GM13977 (cell line): ENCODE data around the gene RPTN.

Experiments used
- DNase-seq: peaks from one replicate; pipeline ENCODE4 v3.0.0; 2012; ENCODE audit warnings: low spot score
- in situ Hi-C: fragments of 300-500 bp; cut with MboI; formaldehyde crosslinking; loops from one replicate; pipeline ENCODE4 v1.12.0; 2022; ENCODE audit warnings: low sequenced_read_pairs, low pct_unique_long_range_greater_than_20kb, mixed read lengths, inconsistent platforms; ENCODE audit not compliant: unreplicated experiment
- TF ChIP-seq, protein P1 (sequence below): IDR thresholded peaks from 2 replicates; pipeline ENCODE4 v1.5.1; 2012; ENCODE audit warnings: mild to moderate bottlenecking, control low read depth; ENCODE audit not compliant: insufficient read depth; ENCODE audit errors: extremely low read depth, missing control alignments

The RPTN gene

DNA sequence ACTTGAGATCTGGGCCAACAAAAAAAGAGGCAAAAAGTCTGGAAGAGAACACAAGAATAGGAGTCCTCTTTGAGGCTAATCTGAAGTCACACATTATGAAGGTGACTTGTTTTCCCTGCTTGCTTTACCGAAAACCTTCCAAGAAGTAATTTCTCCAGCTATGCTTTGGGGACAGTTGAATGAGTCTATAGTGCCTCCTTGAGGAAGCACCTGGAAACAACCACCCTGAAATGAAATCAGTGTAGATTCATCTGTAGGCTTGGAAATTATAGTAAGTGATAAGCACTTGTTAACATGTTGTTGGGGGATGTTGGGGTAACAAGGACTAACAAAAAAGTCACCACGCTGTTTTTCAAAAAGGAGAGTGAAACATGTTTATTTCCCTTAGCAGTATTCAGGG is 23.4 kb upstream of the RPTN start:
- TF ChIP-seq, protein P1, sequence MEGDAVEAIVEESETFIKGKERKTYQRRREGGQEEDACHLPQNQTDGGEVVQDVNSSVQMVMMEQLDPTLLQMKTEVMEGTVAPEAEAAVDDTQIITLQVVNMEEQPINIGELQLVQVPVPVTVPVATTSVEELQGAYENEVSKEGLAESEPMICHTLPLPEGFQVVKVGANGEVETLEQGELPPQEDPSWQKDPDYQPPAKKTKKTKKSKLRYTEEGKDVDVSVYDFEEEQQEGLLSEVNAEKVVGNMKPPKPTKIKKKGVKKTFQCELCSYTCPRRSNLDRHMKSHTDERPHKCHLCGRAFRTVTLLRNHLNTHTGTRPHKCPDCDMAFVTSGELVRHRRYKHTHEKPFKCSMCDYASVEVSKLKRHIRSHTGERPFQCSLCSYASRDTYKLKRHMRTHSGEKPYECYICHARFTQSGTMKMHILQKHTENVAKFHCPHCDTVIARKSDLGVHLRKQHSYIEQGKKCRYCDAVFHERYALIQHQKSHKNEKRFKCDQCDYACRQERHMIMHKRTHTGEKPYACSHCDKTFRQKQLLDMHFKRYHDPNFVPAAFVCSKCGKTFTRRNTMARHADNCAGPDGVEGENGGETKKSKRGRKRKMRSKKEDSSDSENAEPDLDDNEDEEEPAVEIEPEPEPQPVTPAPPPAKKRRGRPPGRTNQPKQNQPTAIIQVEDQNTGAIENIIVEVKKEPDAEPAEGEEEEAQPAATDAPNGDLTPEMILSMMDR: peak; percentile 53
- no peak for DNase-seq
- in situ Hi-C loops: loop anchor here (5.0 to 10.0 kb wide), 2 partner anchors 48 to 125 kb away; no protein-coding TSS in a partner anchor

DNA sequence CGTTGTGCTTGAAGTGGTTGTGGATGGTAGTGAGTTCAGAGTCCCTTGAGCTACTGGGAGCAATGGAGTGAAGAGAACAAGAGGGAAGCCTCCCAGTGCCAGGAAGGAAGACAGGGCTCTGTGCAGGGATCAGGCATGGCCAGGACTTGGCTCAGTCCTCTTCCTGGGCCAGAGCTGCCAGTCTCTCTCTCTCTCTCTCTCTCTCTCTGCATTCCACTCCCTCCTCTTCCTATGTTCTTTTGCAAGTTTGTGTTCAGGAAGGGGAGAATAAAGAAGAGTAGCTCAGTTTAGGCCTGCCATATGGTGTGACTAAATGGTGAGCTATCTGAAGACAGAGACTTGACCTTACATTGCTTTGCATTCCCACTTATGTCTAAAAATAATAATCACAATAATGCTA is 20.5 kb upstream of the RPTN start:
- TF ChIP-seq, protein P1: no peak
- no peak for DNase-seq
- in situ Hi-C loops: no loop called here

DNA sequence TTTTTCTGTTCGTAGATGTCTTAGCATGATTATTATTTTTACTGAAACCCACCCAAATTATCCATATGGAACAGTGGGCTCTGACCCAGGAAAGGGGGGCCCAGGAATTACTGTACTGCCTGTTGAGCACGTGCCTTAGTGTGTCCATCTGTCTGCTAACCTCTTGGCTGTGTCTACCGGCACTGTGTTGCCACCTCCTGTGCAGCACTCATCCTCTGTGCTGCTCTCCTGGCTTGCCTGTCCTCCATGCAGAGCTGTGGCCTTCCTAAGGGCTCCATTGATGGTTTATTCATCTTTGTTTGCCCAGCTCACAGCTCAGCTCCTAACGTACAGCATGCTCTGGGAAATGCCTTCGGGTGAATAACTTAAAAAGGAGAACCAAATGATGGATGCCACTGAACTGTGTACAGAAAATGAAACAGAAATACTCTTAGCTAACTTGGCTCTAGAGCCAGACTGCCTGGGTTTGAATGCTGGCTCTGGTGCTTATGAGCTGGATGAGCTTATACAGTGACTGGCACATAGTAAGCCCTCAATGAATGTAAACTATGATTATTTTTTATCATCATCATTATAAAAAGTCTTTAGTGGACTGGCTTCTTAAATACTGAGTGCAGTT is 11.4 kb upstream of the RPTN start:
- TF ChIP-seq, protein P1: no peak
- DNase-seq: no peak
- in situ Hi-C loops: no loop called here

DNA sequence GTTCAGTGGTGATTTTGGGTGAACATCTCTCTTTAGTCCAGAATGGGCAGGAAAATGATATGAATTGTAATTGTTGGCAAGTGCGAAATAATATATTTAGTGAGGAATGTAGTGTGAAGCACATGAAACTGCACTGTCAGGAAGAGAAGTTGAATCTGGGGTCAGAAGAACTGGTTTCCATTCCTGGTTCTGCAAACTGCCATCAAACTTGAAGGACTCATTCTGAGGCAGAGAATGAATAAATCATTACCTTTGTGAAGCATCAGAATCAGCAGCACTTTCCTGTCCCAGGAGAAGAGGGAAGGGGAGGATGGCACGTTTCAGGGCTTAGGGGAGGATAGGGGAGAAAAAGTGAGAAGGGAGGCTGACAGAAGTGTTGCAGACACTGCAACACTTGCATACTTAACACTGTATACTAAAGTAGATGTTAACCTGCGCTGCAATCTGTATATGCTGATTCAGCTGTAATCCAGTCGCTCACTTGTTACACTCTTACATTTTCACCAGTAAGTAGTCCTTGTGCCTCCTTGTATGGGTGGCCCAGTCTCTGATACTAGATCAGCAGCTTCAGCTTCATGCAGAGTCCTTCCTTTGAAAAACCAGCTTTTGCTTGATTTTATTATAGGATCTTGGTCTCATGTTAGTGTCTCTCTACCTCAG is 10.5 kb upstream of the RPTN start:
- in situ Hi-C loops: no loop called here
- TF ChIP-seq, protein P1: no peak
- no peak for DNase-seq

DNA sequence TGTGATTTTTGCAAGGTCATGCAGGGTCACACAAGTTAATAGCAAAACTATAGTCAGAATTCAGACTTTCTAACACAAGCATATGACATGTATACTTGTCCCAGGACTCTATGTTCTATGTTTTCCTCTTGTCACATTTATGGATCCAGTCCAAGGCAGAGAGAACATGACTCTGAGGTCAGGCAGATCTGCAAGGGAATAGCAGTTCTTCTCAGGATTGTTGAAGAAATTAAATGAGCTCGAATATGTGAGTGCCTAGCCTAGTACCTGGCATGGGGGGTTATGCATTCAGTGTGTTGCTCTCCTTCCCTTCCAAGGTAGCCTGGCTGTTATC is 9.5 kb upstream of the RPTN start:
- in situ Hi-C loops: no loop called here
- DNase-seq: no peak

DNA sequence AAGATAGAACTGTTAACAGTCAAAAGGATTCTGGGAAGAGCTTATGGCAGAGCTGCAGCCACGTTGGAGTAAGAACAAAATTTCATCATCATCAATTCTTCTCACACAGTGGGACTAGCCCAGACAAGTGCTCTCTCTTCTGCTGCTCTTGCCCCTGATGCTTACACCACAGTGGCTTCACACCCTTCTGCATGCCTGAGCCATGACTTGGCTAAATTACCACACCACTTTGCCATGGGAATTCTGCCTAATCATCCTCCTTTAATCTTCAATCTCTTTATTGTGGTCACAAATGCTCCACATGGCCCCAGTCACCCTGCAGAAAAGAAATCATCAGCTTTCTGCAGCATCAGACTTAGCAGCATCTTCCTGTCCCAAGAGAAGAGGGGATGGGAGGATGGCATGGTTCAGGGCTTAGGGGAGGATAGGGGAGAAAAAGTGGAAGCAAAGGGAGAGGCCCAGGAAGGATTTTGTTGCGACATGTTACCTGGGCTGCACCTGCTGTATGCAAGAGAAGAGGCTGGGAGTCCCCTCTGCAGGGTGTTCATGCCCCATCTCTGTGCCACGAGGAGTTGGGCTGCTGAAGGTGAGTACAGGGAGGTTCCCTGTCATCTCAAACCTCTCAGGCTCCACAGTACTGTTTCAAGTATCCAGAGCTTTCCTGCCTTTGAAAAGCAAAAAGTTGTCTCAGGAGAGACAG is 9.0 kb upstream of the RPTN start:
- in situ Hi-C loops: no loop called here
- TF ChIP-seq, protein P1: no peak
- no peak for DNase-seq

More for the DNA sequence above, 9.5 kb upstream of the RPTN start:
- TF ChIP-seq, protein P1: no peak
